ENCODE results near the gene CADM1.
A peak's percentile ranks its signal among the peaks of the same experiment; 100 is the strongest.

Gene CADM1

DNA sequence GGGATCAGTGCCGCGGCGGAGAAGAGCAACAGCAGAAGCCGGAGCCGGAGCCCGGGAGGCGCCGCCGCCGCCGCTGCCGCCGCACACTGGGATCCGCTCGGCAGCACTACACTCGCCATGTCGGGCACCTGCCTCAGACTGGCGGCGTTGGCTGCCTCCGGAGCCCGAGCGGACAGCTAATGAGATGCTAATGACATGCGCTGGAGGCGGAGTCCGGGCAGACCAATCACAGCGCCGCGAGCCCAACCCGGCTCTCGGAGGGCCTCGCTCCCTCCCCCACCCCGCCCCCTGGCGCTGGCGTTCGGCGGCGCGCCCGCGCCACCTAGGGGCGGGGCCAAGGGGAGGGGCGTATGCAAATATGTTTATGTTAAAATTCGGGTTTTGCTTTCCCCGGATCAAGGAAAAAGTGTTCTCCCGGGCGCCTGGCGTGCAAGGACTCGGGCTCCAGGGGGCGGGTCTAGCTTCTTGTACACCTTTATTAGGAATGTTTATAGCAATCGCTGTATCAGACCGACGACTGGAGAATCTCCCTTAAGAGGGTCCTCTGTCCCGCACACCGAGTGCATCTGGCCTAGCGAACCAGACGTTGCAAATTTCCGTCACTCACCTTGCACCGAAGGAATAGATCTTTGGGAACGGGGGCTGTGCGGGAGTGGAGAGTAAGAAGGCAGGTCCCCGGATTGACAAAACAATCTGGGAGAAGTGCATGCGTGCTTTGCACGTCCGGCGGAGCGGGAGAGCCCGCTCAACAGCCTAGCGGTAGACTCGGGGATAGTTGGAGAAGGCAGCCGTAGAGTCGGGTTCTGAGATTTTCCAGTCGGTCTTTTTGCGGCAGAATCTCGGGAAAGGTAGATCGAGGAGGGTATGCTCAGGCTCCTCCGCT lies at the start of gene CADM1:
TSS of gene CADM1 (minus strand) at position 140 of the 883 bp plus-strand sequence.
- peak; percentile 59 for DNase-seq (ENCODE audit: low spot score)

DNA sequence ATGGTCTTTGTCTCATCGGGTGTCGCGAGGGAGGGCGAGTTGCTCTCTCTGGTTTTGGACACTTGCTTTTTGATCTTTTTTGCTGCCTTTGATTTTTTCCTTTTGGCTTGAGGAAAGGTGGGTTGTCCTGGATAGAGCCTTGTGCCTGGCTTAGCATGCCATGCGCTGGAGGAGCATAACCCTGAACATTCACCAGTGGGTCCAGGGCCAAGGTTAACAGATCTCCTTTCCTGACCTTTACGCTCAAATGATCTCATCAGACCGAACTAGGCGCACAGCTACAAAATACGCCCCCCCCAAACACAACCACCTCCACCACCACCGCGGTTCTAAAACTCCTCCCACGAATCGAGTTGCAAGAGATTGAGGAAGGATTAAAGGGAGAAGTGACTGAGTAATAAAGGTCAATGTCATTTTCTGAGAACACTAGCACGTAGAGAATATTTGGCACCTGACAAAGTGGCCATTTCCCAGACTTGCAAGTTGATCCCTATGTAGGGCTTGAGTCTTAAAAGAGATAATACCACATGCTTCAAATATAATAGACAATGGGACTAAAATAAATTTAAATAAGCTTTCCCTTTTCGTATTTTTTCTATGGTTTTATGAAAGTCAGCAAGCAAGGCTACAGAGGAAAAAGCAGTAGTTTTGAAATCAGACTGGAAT lies 48.7 kb upstream of the CADM1 start:
- DNase-seq (ENCODE audit: low spot score), result no peak

DNA sequence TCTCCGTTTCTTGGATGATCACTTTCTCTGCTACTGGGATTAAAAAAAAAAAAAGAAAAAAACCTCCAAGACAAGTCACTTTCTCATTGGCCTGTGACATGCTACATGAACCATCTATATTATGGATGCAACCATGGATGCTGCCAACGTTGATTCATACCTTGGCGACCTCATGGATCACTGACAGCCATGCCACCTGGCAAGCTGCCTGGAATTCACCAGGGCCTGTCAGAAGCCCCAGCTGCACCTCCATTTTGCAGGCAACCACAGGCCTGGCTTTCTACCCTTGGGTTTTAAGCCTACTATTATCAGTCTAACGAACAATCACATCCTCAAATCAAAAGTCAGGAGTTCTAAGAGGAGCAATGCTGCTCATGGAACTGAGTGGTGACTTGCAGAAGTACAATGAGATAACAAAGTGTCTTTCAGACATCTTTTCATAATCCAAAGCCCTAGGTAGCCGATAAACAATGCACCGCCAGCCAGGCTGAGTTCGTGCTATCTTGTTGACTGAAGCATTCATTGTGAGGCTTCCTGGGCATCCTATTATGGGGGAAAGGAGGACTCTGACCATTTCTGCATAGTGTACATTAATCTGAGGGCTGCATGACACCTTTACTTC lies 48.0 kb upstream of the CADM1 start:
- DNase-seq (ENCODE audit: low spot score), result no peak

DNA sequence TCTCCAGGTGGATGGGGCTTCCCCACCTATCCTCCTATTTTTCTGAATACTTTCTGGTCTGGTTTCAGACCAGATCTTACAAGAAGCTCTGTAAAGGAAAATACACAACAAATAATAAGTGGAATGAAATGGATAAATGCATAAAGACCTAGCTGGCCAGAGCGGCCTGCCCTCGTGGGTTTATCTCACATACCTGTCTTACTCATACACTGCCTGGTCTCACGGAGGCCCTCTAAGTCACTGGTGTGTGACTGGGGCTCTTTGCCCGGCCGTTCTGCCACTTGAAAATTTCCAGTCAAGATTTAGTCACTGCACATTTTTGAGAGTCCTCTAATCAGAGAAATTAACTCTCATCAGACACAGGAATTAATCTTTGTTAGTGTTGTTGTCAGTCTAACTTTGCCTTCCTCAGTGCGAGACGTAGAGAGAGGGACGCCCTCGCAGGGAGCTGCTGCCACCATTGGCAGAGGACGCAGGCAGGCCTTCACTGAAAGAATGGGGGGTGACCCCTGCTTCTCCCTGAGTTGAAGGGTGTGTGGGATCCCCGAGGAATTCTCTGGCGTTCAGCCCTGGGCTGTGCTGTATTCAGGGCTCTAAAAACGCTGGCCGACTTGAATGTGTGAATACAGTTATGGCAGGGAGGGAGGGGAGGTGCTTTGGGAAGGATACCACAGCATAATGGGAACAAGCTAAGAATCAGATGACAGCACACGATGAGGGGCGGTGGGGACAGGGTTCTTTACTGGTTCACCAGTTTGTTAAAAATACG lies 46.3 kb upstream of the CADM1 start:
- no peak for DNase-seq (ENCODE audit: low spot score)

DNA sequence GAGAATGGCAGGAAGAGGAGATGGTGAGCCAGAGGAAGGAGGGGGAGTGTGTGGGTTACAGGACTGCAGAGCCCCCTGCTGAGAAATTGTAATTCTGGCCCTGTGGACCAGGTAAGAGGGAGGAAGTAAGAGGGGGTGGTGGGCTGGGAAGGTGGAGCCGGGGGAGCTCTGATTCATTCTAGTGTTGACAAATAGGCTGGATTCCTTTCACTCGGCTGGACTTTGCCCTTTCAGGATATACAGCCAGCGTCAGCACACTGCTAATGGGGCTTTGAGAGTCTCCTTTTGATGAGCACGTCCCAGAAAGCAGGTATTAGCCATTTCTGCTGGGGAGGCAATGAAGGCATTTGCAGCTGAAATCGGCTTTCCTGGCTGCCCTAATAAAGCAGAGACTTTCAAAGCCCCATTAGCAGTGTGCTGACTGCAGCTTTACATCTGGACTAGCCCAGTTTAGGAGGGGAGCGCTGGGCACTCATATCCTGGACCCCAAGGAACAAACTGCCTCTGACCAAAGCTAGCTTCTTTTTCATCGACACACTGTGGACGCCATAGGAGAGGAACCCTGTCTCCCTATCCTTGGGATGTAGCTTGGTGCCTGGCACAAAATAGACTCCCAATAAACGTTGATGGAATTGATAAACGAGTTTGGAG lies 44.8 kb upstream of the CADM1 start:
- DNase-seq (ENCODE audit: low spot score), result no peak

DNA sequence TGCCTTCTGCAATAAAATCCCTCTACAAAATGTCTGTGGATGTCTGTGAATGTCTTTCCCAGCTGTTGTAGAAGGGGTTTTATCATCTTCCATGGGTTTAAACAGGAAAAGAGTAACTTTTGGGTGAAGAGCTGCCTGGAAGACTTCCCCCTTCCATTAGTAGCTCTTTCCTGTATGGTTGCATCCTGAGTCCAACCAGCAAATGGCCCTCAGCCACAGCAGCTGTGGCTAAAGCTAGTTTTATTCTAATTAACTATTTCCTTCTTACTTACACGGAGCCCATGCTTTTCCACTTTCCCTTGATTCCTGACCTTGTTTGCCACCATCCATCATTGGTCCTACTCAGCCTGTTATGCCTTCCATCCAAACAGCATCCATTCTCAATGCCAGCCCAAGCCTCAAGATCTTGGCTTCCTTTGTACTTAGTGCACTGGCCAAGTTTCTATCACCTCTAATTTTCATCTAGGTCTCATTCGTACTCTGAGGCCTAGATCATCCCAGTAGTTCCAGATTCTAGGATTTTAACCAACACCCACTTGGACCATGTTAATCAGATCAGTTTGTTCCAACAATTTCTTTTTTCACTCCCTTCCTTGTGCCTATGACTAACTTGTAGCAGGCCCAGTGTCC lies 41.5 kb upstream of the CADM1 start:
- no peak for DNase-seq (ENCODE audit: low spot score)

DNA sequence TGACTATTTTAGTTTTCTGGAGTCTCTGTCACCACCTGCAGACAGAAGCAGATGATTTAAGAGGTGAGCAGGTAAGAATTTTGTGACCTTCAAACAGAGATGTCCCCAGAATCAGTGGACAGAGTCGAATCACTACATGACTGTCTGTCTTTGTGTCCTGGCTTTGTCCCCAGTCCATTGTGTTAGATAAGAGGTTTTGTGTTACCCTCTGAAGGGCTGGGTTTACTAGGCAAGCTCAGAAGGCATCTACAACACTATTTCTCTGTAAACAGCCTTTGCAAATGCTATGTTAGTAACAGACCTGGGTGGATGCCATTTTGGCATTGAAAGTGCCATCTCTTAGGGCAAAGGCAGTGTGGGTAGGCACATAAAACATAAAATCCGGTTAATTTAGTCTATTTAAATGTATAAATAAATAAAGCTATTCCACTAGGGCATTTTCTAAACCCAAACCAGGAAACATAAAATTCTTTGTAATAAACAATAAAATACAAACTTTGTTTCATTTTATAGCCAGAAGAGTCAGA lies 40.3 kb upstream of the CADM1 start:
- no peak for DNase-seq (ENCODE audit: low spot score)

DNA sequence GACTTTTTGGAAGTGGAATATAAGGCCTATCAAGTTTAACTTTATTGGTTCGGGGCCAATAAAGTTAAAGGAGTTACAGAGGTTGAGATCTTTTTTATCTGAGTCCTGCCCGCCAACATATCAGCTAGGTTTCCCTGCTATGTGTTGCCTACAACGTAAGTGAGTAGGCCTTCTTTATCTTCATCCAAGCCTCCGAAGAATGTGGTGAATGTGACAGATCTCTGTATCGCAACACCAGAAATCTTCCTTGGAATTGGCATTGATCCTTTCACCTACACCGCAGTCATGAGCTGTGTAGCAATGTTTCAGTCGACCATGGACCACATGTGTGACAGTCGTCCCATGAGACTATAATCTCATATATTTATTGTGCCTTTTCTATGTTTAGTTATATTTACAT lies 37.3 kb upstream of the CADM1 start:
- no peak for DNase-seq (ENCODE audit: low spot score)

DNA sequence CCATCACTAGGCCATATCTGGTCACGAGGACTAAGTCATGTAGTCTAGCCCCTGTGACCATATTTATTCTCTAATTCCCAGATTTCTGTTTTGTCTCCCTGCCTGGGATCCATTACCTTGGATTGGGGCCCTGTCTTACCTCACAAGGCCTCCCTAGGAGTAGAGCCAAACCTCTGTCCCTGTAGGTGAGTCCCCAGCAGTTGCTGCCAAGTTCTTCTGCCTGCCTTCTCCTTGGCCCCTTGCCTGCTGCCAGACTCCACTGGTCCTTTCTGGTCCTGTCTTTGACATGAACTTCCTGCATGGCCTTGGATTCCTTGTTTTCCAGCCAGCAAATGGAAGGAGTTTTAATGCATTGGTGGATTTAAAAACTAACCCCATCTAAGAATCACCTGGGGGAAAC lies 35.6 kb upstream of the CADM1 start:
- DNase-seq (ENCODE audit: low spot score), result no peak

DNA sequence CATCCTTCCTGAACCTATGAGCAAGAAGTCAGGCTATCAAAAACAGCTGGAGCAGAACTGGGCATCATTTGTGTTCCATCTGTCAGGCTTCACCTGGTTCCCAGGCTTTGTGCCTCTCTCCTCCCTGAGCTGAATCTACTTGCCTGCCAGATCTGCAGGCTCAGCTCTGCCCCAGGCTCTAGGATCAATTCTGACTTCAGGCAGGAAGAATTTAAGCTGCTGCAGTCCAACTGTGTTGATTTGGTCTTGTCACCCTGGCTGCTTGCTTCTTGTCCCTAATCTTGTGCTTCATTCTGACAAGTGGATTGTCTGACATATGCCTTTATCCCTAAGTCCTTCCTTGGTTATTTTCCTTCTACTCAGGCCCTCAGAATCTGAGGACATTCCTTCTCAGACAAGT lies 31.6 kb upstream of the CADM1 start:
- DNase-seq (ENCODE audit: low spot score), result no peak

DNA sequence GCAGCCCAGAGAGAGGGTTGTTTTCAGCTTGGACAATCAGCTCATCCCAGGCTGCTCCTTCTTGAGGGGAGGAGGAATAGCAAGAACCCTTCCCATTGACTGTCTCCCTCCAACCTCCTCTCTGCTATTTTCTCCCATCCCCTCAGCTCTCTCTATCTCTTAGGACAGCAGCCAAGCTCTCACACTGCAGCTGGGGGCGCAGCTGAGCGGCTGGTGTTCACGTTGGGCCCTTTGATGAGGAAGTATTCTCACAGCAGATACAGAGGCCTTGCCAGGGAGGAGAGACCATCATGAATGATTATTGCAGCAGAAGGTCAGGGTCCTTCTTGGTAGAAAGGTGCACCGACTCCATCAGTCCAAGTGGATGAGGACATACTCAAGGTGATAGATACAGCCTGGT lies 26.5 kb upstream of the CADM1 start:
- no peak for DNase-seq (ENCODE audit: low spot score)

DNA sequence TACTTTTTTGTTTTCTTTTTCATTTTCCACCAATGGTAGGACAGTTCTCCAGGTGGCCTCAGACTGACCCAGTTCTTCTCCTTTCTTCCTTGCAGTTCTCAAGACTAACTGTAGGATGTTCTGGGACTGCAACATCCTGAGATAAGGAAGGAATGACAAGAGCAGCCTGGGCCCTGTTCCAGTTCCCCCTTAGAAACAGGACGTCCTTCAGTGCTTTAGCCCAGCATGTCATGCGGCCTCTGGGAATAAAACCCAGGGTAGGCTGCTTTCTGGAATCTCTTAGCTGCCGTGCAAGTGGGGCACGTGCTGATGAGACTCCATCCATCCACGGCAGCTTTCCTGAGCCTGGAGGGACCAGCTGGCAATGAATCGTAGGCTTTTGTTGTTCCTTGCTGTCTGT lies 24.0 kb upstream of the CADM1 start:
- no peak for DNase-seq (ENCODE audit: low spot score)

DNA sequence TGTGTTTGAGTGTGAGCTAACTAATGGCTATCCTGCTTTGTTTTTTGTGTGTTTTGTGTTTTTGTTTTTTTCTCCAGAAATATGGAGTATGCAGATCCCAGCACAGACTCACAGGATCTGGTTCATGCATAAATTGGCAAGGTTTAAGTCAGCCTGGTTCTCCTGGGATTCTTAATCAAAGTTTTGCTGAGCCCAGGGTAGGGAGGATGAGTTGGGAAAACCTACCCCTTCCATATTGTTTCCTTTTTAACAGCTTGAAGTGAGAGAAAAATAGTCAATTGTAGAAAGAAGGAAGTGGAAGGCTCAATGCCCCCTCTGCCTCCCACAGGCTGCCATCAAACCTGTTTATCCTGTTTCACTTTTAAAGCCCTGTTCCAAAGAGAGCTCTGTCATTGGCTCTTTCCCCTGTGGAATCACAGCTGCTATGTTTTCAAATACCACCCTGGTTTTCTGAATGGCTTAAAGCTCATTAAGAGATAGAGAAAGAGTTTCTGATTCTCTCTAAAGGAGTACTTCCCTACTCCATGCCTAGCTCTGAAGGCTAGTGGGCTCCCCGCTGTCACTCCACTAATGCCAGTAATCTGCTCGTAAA lies 23.4 kb upstream of the CADM1 start:
- DNase-seq (ENCODE audit: low spot score), result no peak

DNA sequence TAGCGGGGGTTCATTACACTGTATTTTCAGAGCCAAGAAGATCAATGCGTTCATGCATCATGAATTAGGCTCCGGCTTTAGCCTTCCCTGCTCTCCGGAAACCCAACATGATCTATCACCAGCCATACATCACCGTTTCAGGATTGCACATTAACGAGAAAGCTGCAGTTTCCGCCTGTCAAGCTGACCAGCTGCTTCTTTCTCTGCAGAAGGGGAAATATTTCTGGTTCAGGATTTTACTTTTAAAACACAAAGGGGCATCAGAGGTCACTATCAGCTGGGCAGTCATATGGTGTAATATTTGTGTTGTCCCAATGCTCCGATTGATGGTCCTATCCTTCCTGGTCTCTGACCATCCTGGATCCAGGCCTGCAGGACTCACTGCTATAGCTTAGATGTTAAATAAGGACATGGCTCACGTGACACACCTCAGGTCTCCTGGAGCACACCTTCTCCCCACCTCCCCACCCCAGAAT lies 21.4 kb upstream of the CADM1 start:
- DNase-seq (ENCODE audit: low spot score), result no peak

DNA sequence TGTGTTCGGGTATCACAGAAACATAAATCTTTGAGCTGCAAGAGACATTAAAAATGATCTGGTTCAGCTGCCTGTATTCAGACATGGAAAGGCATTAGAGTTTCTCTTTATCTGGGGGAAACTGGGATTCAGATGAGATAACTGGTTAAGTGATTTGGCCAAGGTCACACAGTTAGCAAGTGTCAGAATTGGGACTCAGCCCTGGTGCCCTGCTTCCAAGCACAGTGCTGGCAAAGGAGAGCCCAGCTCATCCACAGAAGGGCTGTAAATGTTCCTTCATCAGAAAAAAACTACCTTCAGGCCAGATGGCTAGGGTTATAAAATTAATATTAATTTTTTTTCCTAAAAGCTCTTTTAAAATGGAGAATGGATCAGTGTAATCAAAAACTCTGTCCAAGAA lies 20.4 kb upstream of the CADM1 start:
- DNase-seq (ENCODE audit: low spot score), result no peak

DNA sequence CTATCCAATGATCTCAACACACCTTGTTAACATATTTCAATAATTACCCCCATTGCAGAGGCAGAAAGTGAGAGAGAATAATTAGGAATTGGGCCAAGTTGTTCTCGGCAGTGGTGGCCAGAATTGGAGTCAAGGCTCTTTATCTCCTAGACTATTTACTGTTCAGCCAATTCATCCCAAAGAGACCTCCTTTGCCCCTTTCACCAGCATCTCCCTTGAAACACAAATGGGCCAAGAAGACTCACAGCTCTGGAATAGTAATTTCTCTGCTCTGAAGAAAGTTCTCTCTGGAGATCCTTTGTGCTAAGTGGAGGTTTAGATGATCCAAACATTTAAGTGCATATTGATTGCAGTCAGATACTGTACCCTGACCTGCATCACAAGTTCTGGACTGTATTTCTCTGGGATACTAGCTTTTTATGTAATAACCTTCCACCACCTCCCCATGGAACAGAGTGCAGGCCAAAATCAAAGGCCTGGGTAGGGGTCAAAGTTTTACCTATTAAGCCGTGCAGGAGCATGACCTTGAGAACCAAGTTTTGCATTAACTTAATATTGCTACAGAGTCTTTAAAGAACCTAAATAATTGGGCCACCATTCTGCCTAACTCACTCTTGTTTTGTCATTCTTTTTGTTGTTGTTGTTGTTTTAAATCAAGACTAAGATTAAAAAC lies 19.6 kb upstream of the CADM1 start:
- no peak for DNase-seq (ENCODE audit: low spot score)

DNA sequence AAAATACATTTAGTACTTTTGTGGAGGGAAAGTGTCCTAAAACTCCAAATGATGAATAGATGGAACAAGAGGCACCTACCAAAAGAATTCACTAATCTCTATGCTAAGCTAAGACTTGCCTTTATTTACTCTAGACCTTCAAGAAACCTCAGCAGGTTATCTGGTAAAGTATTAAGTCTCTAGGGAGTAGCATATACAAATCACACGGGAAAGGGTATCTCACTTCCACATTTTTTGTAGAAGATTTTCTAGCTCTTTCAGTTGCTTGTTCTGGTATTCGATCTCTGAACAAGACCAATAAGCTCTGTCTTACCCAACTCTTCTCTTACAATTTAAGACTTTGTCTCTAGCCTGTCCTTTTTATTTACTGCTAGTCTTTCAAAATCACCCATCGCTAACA lies 18.1 kb upstream of the CADM1 start:
- DNase-seq (ENCODE audit: low spot score), result no peak

DNA sequence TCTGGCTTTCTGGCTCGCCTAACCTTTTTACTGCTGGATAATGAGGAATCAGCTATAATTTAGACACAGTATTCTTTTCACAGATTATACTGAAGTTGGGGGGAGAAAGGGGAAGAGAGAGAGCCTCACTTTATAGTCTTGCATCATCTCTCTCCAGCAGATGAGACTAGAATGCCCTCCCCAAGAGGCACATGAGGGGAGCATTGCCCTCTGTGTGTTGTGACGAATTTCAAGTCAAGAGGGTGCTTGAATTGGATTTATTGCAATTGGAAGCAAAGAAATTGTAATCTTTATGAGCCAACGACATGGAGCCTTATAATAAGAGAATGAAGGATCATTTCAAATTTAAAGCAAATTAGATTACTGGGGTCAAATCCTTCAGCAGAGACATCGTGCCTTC lies 17.6 kb upstream of the CADM1 start:
- DNase-seq (ENCODE audit: low spot score), result no peak

DNA sequence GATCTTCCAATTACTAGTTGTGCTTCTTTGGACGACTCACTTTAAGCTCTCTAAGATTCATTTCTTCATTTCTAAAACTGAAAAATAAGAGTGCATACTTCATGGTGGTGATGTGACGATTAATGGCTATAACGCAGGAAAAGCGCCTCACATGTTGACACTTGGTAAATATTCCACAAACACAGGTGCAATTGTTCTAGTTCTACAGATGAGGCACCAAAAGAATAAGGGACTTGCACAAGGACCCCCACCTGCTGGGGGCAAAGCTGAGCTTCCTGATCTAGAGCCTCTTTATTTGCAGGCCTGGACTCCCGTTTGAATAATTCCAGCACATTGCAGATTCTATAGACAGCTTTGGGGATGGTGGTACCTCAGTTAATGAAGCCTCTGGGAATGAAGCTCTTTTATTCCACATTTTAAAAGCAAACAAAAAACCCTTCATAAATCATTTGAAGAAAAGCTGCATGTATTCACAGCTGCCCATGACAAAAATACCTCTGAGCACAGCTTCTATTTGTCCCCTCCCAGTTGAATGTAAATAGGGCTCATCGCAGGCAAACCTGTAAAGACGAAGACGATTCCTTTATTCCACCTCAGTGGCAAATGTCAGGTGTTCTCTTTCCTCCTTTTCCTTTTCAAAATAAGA lies 14.9 kb upstream of the CADM1 start:
- no peak for DNase-seq (ENCODE audit: low spot score)

All from activated CD4-positive, alpha-beta T cell treated with anti-CD3 and anti-CD28 coated beads, Interleukin-2, Interleukin-4, amounts not matched to agents 100 ng/mL and 50 ng/mL, durations not matched to agents 16 hours and 8 hours (primary cell).